Measurements from ENCODE around the gene GPC2.
"Not testable (repeated sequence)": the region's sequence is repeated elsewhere in the genome, so short reads cannot be mapped to it uniquely, and the experiment has no call there.

Gene GPC2

GRCh38 chr7:100204454-100204853 lies 27.3 kb upstream of the GPC2 start:
- DNase-seq (ENCODE audit: low spot score): no peak

GRCh38 chr7:100200693-100201092 lies 23.5 kb upstream of the GPC2 start:
- DNase-seq (ENCODE audit: low spot score): no peak

GRCh38 chr7:100198266-100198665 lies 21.1 kb upstream of the GPC2 start:
- DNase-seq (ENCODE audit: low spot score): no peak

- DNase-seq (ENCODE audit: low spot score): not testable (repeated sequence)
Measured at GRCh38 chr7:100195901-100196322, 18.7 kb upstream of the GPC2 start.

GRCh38 chr7:100195222-100195621 lies 18.0 kb upstream of the GPC2 start:
- no peak for DNase-seq (ENCODE audit: low spot score)

GRCh38 chr7:100192969-100193368 lies 15.8 kb upstream of the GPC2 start:
- no peak for DNase-seq (ENCODE audit: low spot score)

GRCh38 chr7:100192281-100192862 lies 15.2 kb upstream of the GPC2 start:
- DNase-seq (ENCODE audit: low spot score): not testable (repeated sequence)

- DNase-seq (ENCODE audit: low spot score): no peak
Measured at GRCh38 chr7:100191775-100192174, 14.6 kb upstream of the GPC2 start.

- no peak for DNase-seq (ENCODE audit: low spot score)
Measured at GRCh38 chr7:100190048-100190711, 13.0 kb upstream of the GPC2 start.

- DNase-seq (ENCODE audit: low spot score): no peak
Measured at GRCh38 chr7:100189061-100189460, 11.9 kb upstream of the GPC2 start.

- DNase-seq (ENCODE audit: low spot score): no peak
Measured at GRCh38 chr7:100185726-100186125, 8.5 kb upstream of the GPC2 start.

GRCh38 chr7:100183090-100183489 lies 5.9 kb upstream of the GPC2 start:
- not testable (repeated sequence) for DNase-seq (ENCODE audit: low spot score)

GRCh38 chr7:100182616-100183015 lies 5.4 kb upstream of the GPC2 start:
- not testable (repeated sequence) for DNase-seq (ENCODE audit: low spot score)

GRCh38 chr7:100180084-100180483 lies 2.9 kb upstream of the GPC2 start:
- not testable (repeated sequence) for DNase-seq (ENCODE audit: low spot score)

GRCh38 chr7:100176096-100177044 lies 811 bp downstream of the GPC2 start:
- DNase-seq (ENCODE audit: low spot score): no peak

- DNase-seq (ENCODE audit: low spot score): no peak
Measured at GRCh38 chr7:100175296-100175935, 1.8 kb downstream of the GPC2 start.

GRCh38 chr7:100174582-100174981 lies 2.6 kb downstream of the GPC2 start:
- no peak for DNase-seq (ENCODE audit: low spot score)

GRCh38 chr7:100173806-100174495 lies 3.2 kb downstream of the GPC2 start:
- no peak for DNase-seq (ENCODE audit: low spot score)

GRCh38 chr7:100171840-100172239 lies 5.3 kb downstream of the GPC2 start:
- DNase-seq (ENCODE audit: low spot score): no peak

GRCh38 chr7:100171087-100171681 lies 6.0 kb downstream of the GPC2 start:
- no peak for DNase-seq (ENCODE audit: low spot score)
